ENCODE data around the gene CERS4.

CERS4 gene, protein sequence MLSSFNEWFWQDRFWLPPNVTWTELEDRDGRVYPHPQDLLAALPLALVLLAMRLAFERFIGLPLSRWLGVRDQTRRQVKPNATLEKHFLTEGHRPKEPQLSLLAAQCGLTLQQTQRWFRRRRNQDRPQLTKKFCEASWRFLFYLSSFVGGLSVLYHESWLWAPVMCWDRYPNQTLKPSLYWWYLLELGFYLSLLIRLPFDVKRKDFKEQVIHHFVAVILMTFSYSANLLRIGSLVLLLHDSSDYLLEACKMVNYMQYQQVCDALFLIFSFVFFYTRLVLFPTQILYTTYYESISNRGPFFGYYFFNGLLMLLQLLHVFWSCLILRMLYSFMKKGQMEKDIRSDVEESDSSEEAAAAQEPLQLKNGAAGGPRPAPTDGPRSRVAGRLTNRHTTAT

DNA sequence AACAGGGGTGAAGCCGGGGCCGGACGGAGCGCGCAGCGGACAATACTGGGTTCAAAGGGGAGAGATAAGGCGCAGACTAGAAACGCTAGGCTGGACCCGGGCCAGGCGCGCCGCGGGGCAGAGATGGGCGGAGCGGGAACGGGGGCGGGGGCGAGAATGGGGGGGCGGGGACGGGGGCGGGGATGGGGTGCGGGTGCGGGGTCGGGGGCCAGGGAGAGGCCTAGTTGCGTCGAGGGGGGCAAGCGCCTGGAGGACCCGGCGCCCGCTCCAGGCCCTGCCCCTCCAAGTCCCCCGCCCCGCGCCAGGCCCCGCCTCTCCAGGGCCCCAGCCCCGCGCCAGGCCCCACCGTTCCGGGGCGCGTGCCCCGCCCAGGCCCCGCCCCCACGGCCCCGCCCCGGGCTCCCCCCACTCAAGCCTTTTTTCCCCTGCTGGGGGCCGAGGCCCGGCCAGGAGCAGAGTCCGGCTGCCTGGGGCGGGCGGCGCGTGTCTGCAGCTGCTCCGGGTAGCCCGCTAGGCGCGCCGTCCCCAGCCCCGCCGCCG, at the start of gene CERS4:
Gene CERS4, plus strand, starts transcription at position 449 of the 540 bp plus-strand sequence. CDS start 41,707 bp downstream, outside the sequence.
- peak; percentile 31 to 73 for DNase-seq
- TF ChIP-seq, protein P1, sequence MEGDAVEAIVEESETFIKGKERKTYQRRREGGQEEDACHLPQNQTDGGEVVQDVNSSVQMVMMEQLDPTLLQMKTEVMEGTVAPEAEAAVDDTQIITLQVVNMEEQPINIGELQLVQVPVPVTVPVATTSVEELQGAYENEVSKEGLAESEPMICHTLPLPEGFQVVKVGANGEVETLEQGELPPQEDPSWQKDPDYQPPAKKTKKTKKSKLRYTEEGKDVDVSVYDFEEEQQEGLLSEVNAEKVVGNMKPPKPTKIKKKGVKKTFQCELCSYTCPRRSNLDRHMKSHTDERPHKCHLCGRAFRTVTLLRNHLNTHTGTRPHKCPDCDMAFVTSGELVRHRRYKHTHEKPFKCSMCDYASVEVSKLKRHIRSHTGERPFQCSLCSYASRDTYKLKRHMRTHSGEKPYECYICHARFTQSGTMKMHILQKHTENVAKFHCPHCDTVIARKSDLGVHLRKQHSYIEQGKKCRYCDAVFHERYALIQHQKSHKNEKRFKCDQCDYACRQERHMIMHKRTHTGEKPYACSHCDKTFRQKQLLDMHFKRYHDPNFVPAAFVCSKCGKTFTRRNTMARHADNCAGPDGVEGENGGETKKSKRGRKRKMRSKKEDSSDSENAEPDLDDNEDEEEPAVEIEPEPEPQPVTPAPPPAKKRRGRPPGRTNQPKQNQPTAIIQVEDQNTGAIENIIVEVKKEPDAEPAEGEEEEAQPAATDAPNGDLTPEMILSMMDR (IDR thresholded peaks at IDR 0.05) = no peak
- Histone ChIP-seq H3K9me3 (no peaks in the 10 kb centered on the region), H3K36me3 (no peaks in the 10 kb centered on the region), H3K27ac (peak within 1 kb of the TSS; percentile 61 to 80), H3K27me3 (peaks cover 0 to 33% of the 10 kb centered on the region in 2 donors), H3K4me3 (peak within 1 kb of the TSS; percentile 64 to 78), H3K4me1 (peaks cover 0 to 27% (median 14%) of the 10 kb centered on the region in 4 donors)
- intact Hi-C loops (cut with DNase I; ENCODE audit: low total_unique reads) = no loop called here

DNA sequence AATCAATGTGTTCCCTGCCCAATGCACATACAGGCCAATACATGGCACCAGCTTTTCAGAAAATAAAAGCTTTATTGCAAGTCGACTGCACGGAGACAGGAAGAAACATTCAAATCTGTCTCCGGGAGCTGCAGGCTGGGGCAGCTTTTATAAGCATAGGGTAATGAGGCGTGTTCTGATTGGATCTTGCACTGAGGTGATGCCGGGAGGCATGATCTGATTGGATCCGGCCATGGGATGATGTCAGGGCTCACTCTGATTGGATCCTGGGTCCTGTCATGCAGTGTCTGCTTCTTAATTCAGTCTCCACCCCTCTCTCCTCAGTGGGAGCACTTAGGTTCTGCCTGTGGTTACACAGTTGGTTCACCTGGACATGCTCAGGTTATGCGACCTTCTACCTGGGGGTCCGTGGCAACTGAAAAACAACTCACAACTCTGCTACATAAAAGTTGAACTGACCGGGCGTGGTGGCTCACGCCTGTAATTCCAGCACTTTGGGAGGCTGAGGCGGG, 48.0 kb upstream of the CERS4 start:
- Histone ChIP-seq H3K4me1 (no peaks in the 10 kb centered on the region), H3K27ac (no peak overlapping the region), H3K27me3 (peaks cover 0 to 5% of the 10 kb centered on the region in 2 donors), H3K36me3 (no peaks in the 10 kb centered on the region), H3K4me3 (no peak overlapping the region), H3K9me3 (no peaks in the 10 kb centered on the region)
- DNase-seq = no peak
- intact Hi-C loops (cut with DNase I; ENCODE audit: low total_unique reads) = no loop called here
- TF ChIP-seq, protein P1 (IDR thresholded peaks at IDR 0.05) = no peak

DNA sequence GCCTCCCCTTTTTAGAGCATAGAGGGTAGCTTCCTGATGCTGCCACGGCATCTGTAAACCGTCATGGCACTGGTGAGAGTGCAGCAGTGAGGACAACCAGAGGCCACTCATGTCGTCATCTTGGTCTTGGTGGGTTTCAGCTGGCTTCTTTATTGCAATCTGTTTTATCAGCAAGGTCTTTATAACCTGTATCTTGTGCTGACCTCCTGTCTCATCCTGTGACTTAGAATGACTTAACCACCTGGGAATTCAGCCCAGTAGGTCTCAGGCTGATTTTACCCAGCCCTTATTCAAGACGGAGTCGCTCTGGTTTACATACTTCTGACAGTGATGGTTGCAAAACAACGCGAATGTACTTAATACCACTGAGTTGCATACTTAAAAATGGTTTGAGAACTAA, 45.4 kb upstream of the CERS4 start:
- Histone ChIP-seq H3K27ac (no peak overlapping the region), H3K4me1 (no peaks in the 10 kb centered on the region), H3K36me3 (no peaks in the 10 kb centered on the region), H3K27me3 (no peaks in the 10 kb centered on the region), H3K4me3 (no peak overlapping the region), H3K9me3 (no peaks in the 10 kb centered on the region)
- intact Hi-C loops (cut with DNase I; ENCODE audit: low total_unique reads) = no loop called here
- DNase-seq = no peak
- TF ChIP-seq, protein P1 (IDR thresholded peaks at IDR 0.05) = no peak

DNA sequence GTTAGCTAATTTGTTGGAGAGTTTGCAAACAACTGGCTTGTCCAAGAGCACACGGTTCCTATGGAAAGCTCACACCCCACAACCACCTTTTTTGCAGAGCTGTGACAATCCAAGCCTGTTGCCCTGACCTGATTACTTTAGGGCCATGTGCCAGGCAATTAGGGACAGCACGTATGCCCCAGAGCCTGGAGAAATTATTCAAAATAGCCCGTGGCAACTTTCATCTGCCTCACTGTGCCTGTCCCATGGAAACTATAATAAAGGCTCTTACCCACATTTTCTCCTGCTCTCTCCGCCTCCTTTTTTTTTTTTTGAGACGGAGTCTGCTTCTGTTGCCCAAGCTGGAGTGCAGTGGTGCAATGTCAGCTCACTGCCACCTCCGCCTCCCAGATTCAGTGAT, 41.2 kb upstream of the CERS4 start:
- Histone ChIP-seq H3K27me3 (no peaks in the 10 kb centered on the region), H3K9me3 (no peaks in the 10 kb centered on the region), H3K36me3 (no peaks in the 10 kb centered on the region), H3K4me3 (no peak overlapping the region), H3K4me1 (no peaks in the 10 kb centered on the region), H3K27ac (no peak overlapping the region)
- TF ChIP-seq, protein P1 (IDR thresholded peaks at IDR 0.05) = no peak
- intact Hi-C loops (cut with DNase I; ENCODE audit: low total_unique reads) = no loop called here
- DNase-seq = no peak

DNA sequence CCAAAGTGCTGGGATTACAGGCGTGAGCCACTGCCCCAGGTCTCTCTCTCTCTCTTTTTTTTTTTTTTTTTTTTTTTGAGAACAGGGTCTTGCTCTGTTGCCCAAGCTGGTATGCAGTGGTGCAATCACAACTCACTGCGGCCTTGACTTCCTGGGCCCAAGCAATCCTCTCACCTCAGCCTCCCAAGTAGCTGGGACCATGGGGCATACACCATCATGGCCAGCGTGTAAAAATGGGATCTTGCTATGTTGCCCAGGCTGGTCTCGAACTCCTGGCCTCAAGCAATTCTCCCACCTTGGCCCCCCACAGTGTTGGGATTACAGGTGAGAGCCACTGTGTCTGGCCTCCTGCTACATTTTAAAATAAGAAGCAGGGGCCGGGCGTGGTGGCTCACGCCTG, 40.6 kb upstream of the CERS4 start:
- Histone ChIP-seq H3K4me3 (no peak overlapping the region), H3K27me3 (no peaks in the 10 kb centered on the region), H3K9me3 (no peaks in the 10 kb centered on the region), H3K27ac (no peak overlapping the region), H3K4me1 (no peaks in the 10 kb centered on the region), H3K36me3 (no peaks in the 10 kb centered on the region)
- TF ChIP-seq, protein P1 (IDR thresholded peaks at IDR 0.05) = no peak
- intact Hi-C loops (cut with DNase I; ENCODE audit: low total_unique reads) = no loop called here
- DNase-seq = no peak

Measured in tibial artery (tissue), 4 donors.